Tibial artery (tissue), 4 donors: ENCODE measurements around the gene MALT1.

Experiments used
- DNase-seq, 2 donors: peaks; one replicate each; pipeline ENCODE4 v3.0.0-alpha.2; 2019
- H3K27ac ChIP-seq, 2 donors: fragments of 200-600 bp; sonication (generic) in 1 of 2; 1 replicate in 1 of 2; 2 replicates in 1 of 2; pipeline ENCODE4 v1.5.1; 2018 to 2019; ENCODE audit warnings: mild to moderate bottlenecking in 1 of 2
- H3K27me3 ChIP-seq, 2 donors: fragments of 200-600 bp; sonication (generic) in 1 of 2; one replicate each; pipeline versions ENCODE4 v1.5.1 to v1.6.0; 2016 to 2019
- H3K36me3 ChIP-seq, 3 donors: fragments of 200-600 bp; sonication (generic) in 2 of 3; one replicate each; pipeline ENCODE4 v1.5.1; 2016 to 2019; ENCODE audit warnings: mild to moderate bottlenecking in 2 of 3
- H3K4me1 ChIP-seq, 4 donors: fragments of 200-600 bp; sonication (generic) in 2 of 4; 1 replicate in 3 of 4; 2 replicates in 1 of 4; pipeline ENCODE4 v1.5.1; 2016 to 2019
- H3K4me3 ChIP-seq, 2 donors: fragments of 200-600 bp; sonication (generic) in 1 of 2; 1 replicate in 1 of 2; 2 replicates in 1 of 2; pipeline ENCODE4 v1.5.1; 2018 to 2019; ENCODE audit warnings: mild to moderate bottlenecking in 2 of 2
- H3K9me3 ChIP-seq, 3 donors: fragments of 200-600 bp; sonication (generic) in 1 of 3; one replicate each; pipeline ENCODE4 v1.5.1; 2016 to 2019
- CTCF ChIP-seq, 2 experiments: fragments of 200-600 bp in 1 of 2; fragments of 450-650 bp in 1 of 2; IDR thresholded peaks; one replicate each; pipeline ENCODE4 v1.5.1; 2017 to 2019; ENCODE audit warnings: antibody characterized with exemption in 2 of 2, mild to moderate bottlenecking in 1 of 2, moderate library complexity in 1 of 2
- intact Hi-C: fragments of 100-400 bp; cut with DNase I; formaldehyde crosslinking; loops from one replicate; pipeline ENCODE4 v1.15.0; 2023; ENCODE audit warnings: low total_unique reads

Gene MALT1

GRCh38 chr18:58632552-58632951 lies 38.7 kb upstream of the MALT1 start:
- DNase-seq = no peak
- no peaks in the 10 kb centered on the region for H3K36me3 ChIP-seq
- no peaks in the 10 kb centered on the region for H3K9me3 ChIP-seq
- peaks cover 0 to 4% (median 0%) of the 10 kb centered on the region in 4 donors for H3K4me1 ChIP-seq
- H3K4me3 ChIP-seq = no peak overlapping the region
- H3K27ac ChIP-seq = no peak overlapping the region
- intact Hi-C loops = no loop called here
- H3K27me3 ChIP-seq = peaks cover 0 to 6% of the 10 kb centered on the region in 2 donors
- TF ChIP-seq CTCF (IDR thresholded peaks at IDR 0.05) = no peak

- Histone ChIP-seq H3K4me1 (peaks cover 0 to 4% (median 0%) of the 10 kb centered on the region in 4 donors), H3K9me3 (no peaks in the 10 kb centered on the region), H3K36me3 (no peaks in the 10 kb centered on the region), H3K27ac (no peak overlapping the region), H3K4me3 (no peak overlapping the region), H3K27me3 (peaks cover 0 to 3% of the 10 kb centered on the region in 2 donors)
- DNase-seq = no peak
- TF ChIP-seq CTCF (IDR thresholded peaks at IDR 0.05) = no peak
- intact Hi-C loops = no loop called here
Observed at GRCh38 chr18:58633874-58634273, 37.4 kb upstream of the MALT1 start.

GRCh38 chr18:58635891-58636290 lies 35.4 kb upstream of the MALT1 start:
- Histone ChIP-seq H3K9me3 (no peaks in the 10 kb centered on the region), H3K27ac (no peak overlapping the region), H3K36me3 (no peaks in the 10 kb centered on the region), H3K27me3 (no peaks in the 10 kb centered on the region), H3K4me1 (peaks cover 0 to 4% (median 0%) of the 10 kb centered on the region in 4 donors), H3K4me3 (no peak overlapping the region)
- intact Hi-C loops = no loop called here
- no peak for TF ChIP-seq CTCF (IDR thresholded peaks at IDR 0.05)
- DNase-seq = no peak

GRCh38 chr18:58637197-58637596 lies 34.1 kb upstream of the MALT1 start:
- H3K4me1 ChIP-seq = peaks cover 0 to 4% (median 0%) of the 10 kb centered on the region in 4 donors
- no peaks in the 10 kb centered on the region for H3K9me3 ChIP-seq
- H3K36me3 ChIP-seq = no peaks in the 10 kb centered on the region
- no peak for TF ChIP-seq CTCF (IDR thresholded peaks at IDR 0.05)
- no peak for DNase-seq
- H3K4me3 ChIP-seq = no peak overlapping the region
- no peaks in the 10 kb centered on the region for H3K27me3 ChIP-seq
- intact Hi-C loops = no loop called here
- H3K27ac ChIP-seq = no peak overlapping the region

GRCh38 chr18:58637946-58638345 lies 33.3 kb upstream of the MALT1 start:
- Histone ChIP-seq H3K27ac (no peak overlapping the region), H3K4me3 (no peak overlapping the region), H3K9me3 (no peaks in the 10 kb centered on the region), H3K36me3 (no peaks in the 10 kb centered on the region), H3K27me3 (no peaks in the 10 kb centered on the region), H3K4me1 (peaks cover 0 to 4% (median 0%) of the 10 kb centered on the region in 4 donors)
- intact Hi-C loops = no loop called here
- DNase-seq = no peak
- no peak for TF ChIP-seq CTCF (IDR thresholded peaks at IDR 0.05)

- DNase-seq = no peak
- Histone ChIP-seq H3K4me3 (no peak overlapping the region), H3K36me3 (no peaks in the 10 kb centered on the region), H3K9me3 (no peaks in the 10 kb centered on the region), H3K27ac (no peak overlapping the region), H3K27me3 (no peaks in the 10 kb centered on the region), H3K4me1 (peaks cover 0 to 4% (median 0%) of the 10 kb centered on the region in 4 donors)
- no peak for TF ChIP-seq CTCF (IDR thresholded peaks at IDR 0.05)
- intact Hi-C loops = no loop called here
Observed at GRCh38 chr18:58638441-58638840, 32.8 kb upstream of the MALT1 start.
